Right renal cortex interstitium (tissue), 3 donors: ENCODE measurements around the gene UFD1. TPM values are rescaled to one million over a fixed set of nuclear protein-coding genes. Genes with fewer than 3 reads are reported as not detected.

Experiments used
- DNase-seq, 3 donors: peaks; one replicate each; pipeline ENCODE4 v3.0.0-alpha.2; 2013; ENCODE audit warnings: low read depth in 3 of 3, low spot score in 2 of 3
- polyA plus RNA-seq, 3 donors: library from polyadenylated mRNA; unstranded; fragments of 120-200 nt; gene quantifications; one replicate each; pipeline ENCODE4 v1.2.1, GENCODE V29; 2013; ENCODE audit not compliant: insufficient read length in 3 of 3

The UFD1 gene
- polyA plus RNA-seq, 3 donors = 67.7 to 77.5 (median 70.7) TPM

GRCh38 chr22:19431649-19432132 is 47.3 kb downstream of the UFD1 start, which contains the start of gene HIRA:
Gene HIRA, minus strand, starts transcription at chr22:19431733. Its CDS starts 257 bp downstream, at chr22:19431476.
- DNase-seq = peak in 2 of 3 donors; percentile 69 to 71

DNA sequence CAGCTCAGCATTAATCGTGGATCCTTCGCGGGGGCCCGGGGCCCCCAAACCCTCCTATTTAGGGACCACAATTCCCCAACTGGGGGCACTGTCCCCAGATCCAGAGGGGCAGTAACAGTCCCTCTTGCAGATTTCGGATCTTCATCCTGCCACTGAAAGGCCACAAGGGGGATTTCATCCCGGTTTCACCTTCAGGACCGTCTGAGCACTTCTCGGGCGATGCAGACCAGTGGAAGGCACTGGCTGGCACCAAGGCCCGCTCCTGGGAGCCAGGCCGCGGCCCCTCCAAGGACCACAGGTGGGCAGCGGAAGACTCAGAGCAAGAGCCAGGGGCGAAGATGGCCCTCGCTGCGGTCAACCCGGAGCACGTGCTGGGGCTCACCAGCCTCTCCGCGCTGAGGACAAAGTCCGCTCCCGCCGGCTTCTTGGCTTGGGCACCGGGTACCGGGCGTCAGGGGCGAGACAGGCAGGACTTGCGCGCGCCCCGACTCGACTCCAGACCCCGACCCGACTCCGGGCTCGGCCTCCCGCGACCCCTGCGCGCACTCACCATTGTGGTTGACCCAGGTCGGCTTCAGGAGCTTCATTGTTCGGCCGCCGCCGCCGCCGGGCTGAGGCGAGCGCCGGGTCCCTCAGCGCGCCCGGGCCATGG is 48.0 kb downstream of the UFD1 start:
- DNase-seq = peak in 1 of 3 donors; percentile 21

DNA sequence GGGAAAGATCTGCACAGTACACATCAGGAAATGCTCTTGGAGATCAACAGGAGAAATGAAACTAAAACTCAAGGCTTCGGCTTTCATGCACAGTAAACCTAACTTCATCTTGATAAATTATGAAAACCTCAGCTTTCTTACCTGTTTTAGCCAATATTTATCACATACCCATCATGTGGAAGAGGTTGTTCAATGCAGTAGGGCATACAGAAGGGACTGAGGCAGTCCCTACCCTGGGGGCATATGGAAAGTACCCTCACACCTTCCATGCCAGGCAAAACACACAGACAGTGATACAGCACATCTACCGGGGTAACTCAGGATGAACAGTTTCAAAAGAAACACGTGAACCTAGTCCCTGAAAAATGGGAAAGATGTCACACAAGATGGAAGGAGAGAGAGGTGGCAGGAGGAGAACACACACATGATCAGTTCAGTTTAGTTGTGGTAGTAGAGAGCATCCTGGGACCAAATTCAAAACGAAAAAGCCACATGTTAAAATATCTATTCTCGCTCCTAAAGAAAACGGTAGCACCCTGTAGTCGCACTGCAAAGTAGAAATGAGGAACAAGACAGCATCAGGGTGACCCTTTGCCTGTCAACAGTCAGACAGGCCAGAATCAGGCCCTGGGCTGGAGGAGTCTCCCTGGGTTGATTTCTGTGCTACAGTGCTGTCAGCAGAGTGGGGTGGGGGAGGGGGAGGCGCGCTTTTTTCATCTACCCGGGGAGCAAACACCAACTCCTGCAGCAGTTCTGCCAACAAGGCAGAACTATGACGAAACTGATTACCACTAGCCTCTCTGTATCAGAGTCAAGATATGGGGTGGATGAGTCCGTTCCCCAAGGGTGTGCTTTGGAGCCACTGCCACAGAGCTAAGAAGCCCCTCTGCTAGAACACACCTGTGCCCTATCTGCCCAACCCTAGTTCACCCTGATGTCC is 48.8 kb downstream of the UFD1 start:
- no peak for DNase-seq

GRCh38 chr22:19424186-19424500 is 54.9 kb downstream of the UFD1 start:
- DNase-seq = no peak

- no peak for DNase-seq
Observed at GRCh38 chr22:19422440-19423301, 56.3 kb downstream of the UFD1 start.

- no peak for DNase-seq
Observed at GRCh38 chr22:19420321-19420720, 58.7 kb downstream of the UFD1 start.

DNA sequence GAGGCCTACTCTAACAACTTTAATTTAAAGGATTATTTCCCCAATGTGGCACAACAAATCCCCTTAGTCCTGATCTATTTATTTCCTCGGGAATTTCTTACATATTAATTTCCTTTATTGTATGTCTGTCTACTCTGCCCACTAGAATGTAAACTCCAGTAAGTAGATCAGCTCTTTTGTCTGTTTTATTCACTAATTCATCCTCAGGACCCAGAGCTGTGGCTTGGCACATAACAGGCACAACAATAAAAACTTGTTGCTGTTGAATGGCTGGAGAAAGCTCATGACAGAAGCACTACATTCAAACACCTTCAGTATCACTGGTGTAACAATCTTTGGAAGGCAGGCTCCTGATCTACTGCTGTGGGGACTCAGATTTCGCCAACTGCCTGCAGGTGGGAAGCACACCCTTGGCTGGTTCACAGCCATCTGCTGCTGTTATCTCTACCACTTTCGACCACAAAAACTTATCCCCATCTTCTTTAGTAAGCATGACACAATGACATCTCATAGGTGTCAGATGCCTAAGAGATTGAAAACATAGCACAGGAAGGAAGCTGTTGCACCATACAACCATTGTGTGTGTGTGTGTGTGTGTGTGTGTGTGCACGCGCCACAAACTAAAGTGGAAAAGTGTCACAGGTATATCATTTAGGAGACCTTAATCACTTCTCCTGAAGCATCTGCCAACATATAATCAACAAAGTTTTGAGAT is 59.4 kb downstream of the UFD1 start:
- no peak for DNase-seq

DNA sequence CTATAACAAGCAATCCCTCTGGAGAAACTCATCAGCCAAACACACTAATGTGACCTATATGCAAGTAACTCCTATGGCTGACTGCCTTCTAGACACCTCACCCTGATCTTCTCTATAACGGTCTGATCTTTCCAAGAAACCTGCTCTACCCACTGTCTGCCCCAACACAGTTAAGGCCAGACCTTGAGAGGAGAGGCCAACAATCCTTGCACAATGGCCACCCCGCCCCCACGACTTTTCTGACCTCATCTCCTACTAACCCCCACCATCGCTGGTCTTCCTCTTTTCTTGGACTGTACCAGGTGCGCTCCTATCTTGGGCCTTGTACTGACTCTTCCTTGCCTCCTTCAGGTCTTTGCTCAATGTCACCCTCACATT is 59.9 kb downstream of the UFD1 start:
- no peak for DNase-seq

- no peak for DNase-seq
Observed at GRCh38 chr22:19412923-19413322, 66.1 kb downstream of the UFD1 start.

DNA sequence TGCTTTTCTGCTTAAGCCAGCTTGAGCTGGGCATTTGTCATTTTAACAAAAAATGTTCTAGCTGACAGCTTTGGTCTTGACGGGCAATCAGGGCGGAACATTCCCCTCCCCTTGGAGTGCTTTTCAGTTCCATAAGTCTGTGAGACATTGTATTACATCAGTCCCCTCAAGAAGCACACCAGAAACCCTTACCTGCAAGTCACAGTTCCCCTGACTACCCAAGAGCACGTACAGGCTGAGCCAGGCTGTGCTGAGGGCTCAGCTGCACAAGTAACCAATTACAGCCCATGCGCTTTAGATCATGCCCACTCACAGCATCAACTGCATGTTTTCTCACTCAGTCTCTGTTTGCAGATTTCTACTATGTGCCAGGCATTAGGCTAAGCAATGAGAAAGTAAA is 66.5 kb downstream of the UFD1 start:
- no peak for DNase-seq

- no peak for DNase-seq
Observed at GRCh38 chr22:19411690-19412045, 67.3 kb downstream of the UFD1 start.

DNA sequence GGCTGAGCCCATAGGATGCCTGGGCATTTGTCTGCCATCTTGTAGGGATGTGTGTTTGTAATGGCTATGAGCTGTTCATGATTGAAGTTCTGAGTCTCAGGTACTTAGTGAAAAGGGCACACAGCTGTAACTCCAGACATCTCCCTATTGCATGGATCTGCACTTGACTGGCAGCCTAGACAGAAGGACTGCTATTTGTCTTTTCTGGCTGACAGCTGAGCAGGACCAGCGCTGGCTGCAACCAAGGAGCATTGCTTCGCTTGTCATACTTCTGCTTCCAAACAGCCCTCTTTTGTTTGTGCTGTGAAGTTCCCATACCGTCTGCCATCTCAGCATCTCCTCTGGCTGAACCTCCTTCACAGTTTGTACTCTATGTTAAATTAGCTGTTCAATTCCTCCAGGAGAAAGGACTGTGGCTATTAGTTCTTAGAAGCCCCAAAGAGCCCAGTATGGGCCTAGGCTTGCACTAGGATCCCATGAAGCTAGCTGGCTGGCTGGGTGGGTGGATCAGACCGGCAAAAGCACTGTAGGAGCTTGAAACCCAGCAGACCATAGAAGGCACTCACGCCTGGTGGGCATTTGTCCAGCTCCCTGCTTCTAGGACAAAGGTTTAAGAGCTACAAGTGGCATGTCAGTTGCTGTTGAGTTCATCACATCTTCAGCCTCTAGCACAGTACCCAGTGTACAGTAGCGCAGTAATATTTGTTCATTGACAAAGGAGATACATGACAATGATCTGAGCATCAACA is 67.9 kb downstream of the UFD1 start:
- no peak for DNase-seq

DNA sequence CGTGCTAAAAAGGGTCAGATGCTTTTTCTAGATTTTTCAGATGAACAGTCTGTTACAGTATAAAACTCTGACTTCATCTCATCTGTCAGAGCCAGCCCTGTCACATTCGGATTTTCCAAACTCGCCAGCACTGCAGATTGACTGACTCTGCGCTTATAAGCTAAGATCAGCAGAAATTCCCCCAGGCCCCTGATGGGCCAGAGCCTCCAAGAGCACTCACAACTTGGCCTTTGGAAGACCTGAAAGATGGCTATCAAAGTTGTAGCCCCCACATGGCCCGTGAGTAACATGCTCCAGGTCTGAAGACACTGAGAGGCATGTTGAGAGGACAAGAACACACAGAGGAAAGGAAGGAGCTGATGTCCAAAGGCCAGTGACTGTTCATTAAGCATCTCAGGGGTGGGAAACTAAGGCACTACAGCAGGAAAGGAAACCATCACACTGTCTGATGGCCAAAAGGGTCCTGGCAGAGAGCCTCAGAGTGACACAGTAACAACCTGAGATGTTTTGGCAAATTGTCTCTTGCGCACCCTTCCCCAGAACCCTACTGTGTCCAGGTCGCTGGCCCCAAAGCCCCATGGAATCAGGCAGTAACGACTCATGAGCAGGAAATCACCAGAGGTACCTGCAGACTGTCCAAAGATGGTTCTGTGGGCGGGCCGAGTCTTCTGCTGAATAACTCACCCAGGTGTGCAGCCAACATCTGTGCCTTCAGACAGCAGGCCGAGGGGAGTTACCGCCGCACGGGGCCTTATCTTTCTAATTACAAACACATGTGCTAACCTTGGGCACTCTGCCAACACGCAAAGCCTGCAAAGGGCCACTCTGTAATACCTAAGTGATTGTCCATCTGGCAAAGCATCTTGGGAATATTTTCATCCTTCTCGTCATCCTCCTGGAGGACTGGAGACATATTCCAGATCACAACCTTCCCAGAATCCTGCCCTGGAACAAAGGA is 71.1 kb downstream of the UFD1 start:
- no peak for DNase-seq

DNA sequence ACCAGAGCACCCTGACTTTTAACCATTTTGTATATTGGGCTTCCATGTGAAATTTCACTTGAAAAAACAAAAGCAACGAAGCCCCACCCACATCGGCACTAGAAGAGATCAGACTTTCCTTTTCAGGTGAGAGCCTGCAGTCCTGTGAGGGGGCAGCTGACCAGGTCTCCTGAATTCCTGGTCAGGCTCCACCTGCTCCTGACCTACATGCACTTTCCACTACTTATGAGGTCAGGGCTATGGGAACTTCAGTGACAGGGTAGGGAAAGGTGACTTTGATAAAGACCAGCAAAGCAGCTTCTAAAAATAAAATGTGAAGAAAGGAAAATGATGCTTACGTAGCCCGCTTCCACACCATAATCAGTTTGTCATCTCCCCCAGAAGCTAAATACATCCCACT is 72.1 kb downstream of the UFD1 start:
- DNase-seq = no peak

- no peak for DNase-seq
Observed at GRCh38 chr22:19406281-19406811, 72.6 kb downstream of the UFD1 start.

DNA sequence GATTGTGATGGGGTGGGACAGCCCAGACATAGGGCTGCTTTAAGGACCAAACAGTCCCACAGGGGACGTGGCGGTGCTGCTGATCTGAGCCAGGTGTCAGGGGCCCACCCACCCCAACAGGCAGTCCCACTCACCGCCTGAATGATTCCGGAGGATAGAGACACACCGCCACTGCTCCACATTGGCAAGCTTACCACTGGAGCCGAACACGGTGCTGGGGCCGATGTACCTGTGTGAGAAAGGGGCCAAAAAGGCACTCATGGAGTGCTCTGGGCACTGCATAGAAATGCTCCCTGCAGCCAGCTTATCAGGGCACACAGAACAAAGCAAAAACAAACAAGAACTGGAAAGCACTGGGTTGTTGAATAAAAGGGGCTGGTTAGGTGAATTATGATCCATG is 73.3 kb downstream of the UFD1 start:
- DNase-seq = no peak

DNA sequence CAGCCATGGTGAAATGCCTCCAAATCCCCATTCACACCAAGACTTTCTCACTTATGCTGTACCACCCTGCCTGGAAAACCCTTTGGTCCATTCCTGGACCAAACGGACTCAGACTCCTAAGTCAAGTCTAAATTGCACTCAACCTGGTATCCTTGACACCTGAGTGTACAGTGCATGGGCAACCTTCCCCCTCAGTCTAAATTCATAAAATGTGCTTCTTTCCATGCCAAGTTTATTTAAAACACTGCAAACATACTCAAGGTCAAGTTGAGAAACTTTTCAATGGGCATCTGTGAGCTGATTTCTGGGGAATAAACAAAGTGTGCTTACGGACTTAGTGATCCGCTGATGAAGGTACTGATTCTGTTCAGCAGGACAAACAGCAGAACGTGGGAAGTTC is 73.9 kb downstream of the UFD1 start:
- DNase-seq = no peak

DNA sequence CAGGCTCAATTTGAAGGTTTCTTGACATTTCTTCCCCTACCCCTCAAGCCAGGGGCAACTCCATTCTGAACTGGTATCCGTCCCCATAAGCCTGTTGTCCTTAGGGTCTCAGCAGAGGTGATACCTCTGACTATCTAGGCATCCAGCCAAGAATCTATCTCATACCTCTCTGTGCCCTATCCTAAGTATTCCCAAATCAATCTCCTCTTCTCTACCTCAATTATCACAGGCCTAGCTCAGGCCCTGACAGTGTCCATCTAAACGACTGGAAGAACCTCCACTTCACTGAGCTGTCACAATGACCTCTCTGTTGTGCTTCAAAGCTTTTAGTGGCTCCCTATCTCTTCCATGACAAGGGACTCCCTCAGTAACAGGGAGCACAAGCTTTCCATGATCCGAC is 74.3 kb downstream of the UFD1 start:
- no peak for DNase-seq
